ENCODE measurements around the gene NLRC4.

Gene NLRC4

GRCh38 chr2:32192418-32192817, 72.3 kb downstream of the NLRC4 start:
- TF ChIP-seq, protein P1, sequence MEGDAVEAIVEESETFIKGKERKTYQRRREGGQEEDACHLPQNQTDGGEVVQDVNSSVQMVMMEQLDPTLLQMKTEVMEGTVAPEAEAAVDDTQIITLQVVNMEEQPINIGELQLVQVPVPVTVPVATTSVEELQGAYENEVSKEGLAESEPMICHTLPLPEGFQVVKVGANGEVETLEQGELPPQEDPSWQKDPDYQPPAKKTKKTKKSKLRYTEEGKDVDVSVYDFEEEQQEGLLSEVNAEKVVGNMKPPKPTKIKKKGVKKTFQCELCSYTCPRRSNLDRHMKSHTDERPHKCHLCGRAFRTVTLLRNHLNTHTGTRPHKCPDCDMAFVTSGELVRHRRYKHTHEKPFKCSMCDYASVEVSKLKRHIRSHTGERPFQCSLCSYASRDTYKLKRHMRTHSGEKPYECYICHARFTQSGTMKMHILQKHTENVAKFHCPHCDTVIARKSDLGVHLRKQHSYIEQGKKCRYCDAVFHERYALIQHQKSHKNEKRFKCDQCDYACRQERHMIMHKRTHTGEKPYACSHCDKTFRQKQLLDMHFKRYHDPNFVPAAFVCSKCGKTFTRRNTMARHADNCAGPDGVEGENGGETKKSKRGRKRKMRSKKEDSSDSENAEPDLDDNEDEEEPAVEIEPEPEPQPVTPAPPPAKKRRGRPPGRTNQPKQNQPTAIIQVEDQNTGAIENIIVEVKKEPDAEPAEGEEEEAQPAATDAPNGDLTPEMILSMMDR (IDR thresholded peaks at IDR 0.05; ENCODE audit: insufficient read depth, missing control alignments) = no peak
- no peak for DNase-seq (ENCODE audit: insufficient read length, low spot score)
- no peak for FAIRE-seq

GRCh38 chr2:32189011-32189410, 75.7 kb downstream of the NLRC4 start:
- TF ChIP-seq, protein P1 (IDR thresholded peaks at IDR 0.05; ENCODE audit: insufficient read depth, missing control alignments) = no peak
- DNase-seq (ENCODE audit: insufficient read length, low spot score) = no peak
- FAIRE-seq = no peak

- TF ChIP-seq, protein P1 (IDR thresholded peaks at IDR 0.05; ENCODE audit: insufficient read depth, missing control alignments) = no peak
- FAIRE-seq = no peak
- DNase-seq (ENCODE audit: insufficient read length, low spot score) = no peak
Measured at GRCh38 chr2:32182667-32183066, 82.0 kb downstream of the NLRC4 start.

All from D721Med (cell line).